ENCODE data around the gene RAE1. TPM values are rescaled to one million over a fixed set of nuclear protein-coding genes. Genes with fewer than 3 reads are reported as not detected.

The RAE1 gene
- total and polyA plus RNA-seq, 2 experiments from 2014 or later = 35.8 to 43.3 TPM

DNA sequence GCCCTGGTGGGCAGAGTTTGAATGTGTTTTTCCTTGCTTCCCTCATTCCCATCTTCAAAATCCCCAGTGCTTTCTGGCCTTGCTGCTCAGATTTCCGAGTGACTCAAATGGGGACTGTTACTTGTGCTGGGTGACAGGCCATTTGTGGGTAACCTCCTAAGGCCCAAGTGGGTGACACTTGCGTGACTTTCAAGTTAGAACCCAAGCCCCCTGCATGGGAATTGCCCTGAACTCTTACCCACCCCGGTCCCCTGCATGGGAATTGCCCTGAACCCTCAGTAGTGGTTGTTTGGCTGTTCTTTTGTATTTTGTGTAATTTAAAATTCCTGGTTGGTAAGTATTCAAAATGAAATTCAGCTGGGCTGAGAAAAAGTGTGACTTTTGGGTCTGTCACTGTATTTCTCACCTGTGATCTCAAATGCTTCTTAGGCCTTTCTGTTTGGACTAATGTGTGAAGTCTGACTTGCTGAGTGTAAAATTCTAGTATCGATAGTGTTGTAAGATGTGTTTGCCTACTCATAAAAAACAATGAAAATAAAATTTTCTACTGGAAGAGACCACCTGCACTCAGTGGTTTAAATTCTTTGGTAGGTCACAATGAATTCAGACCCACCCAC, 27.7 kb downstream of the RAE1 start:
- no peaks in the 10 kb centered on the region for H3K9me2 ChIP-seq (replicated peaks; ENCODE audit: insufficient read depth)
- 90% methylated on average over 4 of the region's 4 CpGs for WGBS (ENCODE audit: low lambda C conversion rate, missing lambda C conversion rate)
- TF ChIP-seq, protein P1, sequence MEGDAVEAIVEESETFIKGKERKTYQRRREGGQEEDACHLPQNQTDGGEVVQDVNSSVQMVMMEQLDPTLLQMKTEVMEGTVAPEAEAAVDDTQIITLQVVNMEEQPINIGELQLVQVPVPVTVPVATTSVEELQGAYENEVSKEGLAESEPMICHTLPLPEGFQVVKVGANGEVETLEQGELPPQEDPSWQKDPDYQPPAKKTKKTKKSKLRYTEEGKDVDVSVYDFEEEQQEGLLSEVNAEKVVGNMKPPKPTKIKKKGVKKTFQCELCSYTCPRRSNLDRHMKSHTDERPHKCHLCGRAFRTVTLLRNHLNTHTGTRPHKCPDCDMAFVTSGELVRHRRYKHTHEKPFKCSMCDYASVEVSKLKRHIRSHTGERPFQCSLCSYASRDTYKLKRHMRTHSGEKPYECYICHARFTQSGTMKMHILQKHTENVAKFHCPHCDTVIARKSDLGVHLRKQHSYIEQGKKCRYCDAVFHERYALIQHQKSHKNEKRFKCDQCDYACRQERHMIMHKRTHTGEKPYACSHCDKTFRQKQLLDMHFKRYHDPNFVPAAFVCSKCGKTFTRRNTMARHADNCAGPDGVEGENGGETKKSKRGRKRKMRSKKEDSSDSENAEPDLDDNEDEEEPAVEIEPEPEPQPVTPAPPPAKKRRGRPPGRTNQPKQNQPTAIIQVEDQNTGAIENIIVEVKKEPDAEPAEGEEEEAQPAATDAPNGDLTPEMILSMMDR (IDR thresholded peaks at IDR 0.05; ENCODE audit: poor library complexity) = no peak
- TF ChIP-seq EZH2phosphoT487 (IDR thresholded peaks at IDR 0.05; ENCODE audit: low read depth, severe bottlenecking, unreplicated experiment) (no peak), EZH2 (IDR thresholded peaks at IDR 0.05; ENCODE audit: borderline replicate concordance) (no peak)
- no peak overlapping the region for H3K27ac ChIP-seq
- H3K4me3 ChIP-seq = no peak overlapping the region
- DNase-seq (ENCODE audit: low spot score) = no peak
- no peaks in the 10 kb centered on the region for H3K79me2 ChIP-seq
- no peaks in the 10 kb centered on the region for H3K4me1 ChIP-seq (ENCODE audit: insufficient read depth)
- H3K27me3 ChIP-seq = no peaks in the 10 kb centered on the region
- no peaks in the 10 kb centered on the region for H4K20me1 ChIP-seq (ENCODE audit: insufficient read depth, poor library complexity, severe bottlenecking)
- H3K9me3 ChIP-seq (ENCODE audit: low read depth) = no peaks in the 10 kb centered on the region
- no peak overlapping the region for H3K4me2 ChIP-seq
- H3K36me3 ChIP-seq (replicated peaks; ENCODE audit: insufficient read depth, low read depth) = no peaks in the 10 kb centered on the region
- H2AFZ ChIP-seq = no peak overlapping the region

DNA sequence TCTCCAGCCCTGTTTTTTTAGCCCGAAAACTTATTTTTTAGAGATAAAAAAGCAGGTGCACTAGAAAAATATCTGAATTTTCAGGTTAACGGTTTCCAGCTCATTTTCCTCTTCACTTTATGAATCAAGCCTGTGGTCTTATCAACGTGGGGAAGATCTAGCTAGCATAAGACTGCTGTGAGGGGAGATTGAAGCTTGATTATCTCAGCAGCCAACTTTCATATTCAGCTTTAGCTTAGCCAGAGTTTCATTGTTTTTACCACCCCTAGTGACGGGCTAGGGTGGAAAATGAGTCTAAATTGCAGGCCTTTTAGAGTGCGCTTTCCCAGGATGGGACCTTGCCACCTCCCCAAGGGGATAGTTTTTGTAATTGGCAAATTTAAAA, 28.2 kb downstream of the RAE1 start:
- Histone ChIP-seq H3K4me2 (no peak overlapping the region), H3K27me3 (no peaks in the 10 kb centered on the region), H3K4me3 (no peak overlapping the region), H4K20me1 (ENCODE audit: insufficient read depth, poor library complexity, severe bottlenecking) (no peaks in the 10 kb centered on the region), H3K27ac (no peak overlapping the region), H2AFZ (no peak overlapping the region), H3K9me2 (replicated peaks; ENCODE audit: insufficient read depth) (no peaks in the 10 kb centered on the region), H3K9me3 (ENCODE audit: low read depth) (no peaks in the 10 kb centered on the region), H3K36me3 (replicated peaks; ENCODE audit: insufficient read depth, low read depth) (no peaks in the 10 kb centered on the region), H3K79me2 (no peaks in the 10 kb centered on the region), H3K4me1 (ENCODE audit: insufficient read depth) (no peaks in the 10 kb centered on the region)
- no peak for TF ChIP-seq EZH2 (IDR thresholded peaks at IDR 0.05; ENCODE audit: borderline replicate concordance)
- TF ChIP-seq, protein P1 (IDR thresholded peaks at IDR 0.05; ENCODE audit: poor library complexity) = no peak
- no peak for TF ChIP-seq EZH2phosphoT487 (IDR thresholded peaks at IDR 0.05; ENCODE audit: low read depth, severe bottlenecking, unreplicated experiment)
- WGBS (ENCODE audit: low lambda C conversion rate, missing lambda C conversion rate) = 95% methylated on average over 5 of the region's 5 CpGs
- DNase-seq (ENCODE audit: low spot score) = no peak

DNA sequence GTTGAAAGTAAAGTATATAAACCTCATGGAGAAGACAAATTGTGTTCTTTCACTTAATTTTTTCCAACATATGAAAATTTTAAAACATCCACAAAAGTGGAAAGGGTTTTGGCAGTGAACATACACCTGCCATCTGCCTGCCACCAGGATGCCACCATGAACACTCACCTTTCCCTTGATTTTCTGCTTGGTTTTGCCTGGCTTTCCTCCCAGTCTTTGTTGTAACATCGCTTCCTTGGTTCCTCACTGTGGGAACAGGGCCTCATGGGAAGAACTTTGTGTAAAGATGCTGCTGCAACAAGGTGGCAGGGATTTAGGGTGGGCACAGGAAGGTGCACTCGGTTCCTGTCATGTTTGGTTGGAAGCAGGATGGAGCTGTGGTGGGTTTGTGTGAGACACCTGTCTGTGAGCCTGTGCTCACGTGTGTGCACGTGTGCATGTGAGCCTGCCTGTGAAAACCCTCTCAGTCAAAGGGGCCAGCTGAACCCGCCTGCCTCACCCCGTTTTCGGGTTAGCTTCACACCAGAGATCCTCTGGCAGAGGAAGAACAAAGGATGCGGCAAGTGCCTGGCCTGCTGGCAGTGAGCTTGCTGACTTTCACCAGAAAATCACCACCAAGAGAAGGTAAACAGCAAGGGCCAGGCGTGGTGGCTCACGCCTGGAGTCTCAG, 29.2 kb downstream of the RAE1 start:
- WGBS (ENCODE audit: low lambda C conversion rate, missing lambda C conversion rate) = 97% methylated on average over 10 of the region's 10 CpGs
- H4K20me1 ChIP-seq (ENCODE audit: insufficient read depth, poor library complexity, severe bottlenecking) = no peaks in the 10 kb centered on the region

More for the DNA sequence above, 29.2 kb downstream of the RAE1 start:
- Histone ChIP-seq H3K79me2 (no peaks in the 10 kb centered on the region), H3K4me2 (no peak overlapping the region), H3K36me3 (replicated peaks; ENCODE audit: insufficient read depth, low read depth) (no peaks in the 10 kb centered on the region), H3K27ac (no peak overlapping the region), H2AFZ (no peak overlapping the region), H3K9me2 (replicated peaks; ENCODE audit: insufficient read depth) (no peaks in the 10 kb centered on the region), H3K27me3 (no peaks in the 10 kb centered on the region), H3K9me3 (ENCODE audit: low read depth) (no peaks in the 10 kb centered on the region), H3K4me1 (ENCODE audit: insufficient read depth) (no peaks in the 10 kb centered on the region), H3K4me3 (no peak overlapping the region)
- TF ChIP-seq EZH2phosphoT487 (IDR thresholded peaks at IDR 0.05; ENCODE audit: low read depth, severe bottlenecking, unreplicated experiment) (no peak), EZH2 (IDR thresholded peaks at IDR 0.05; ENCODE audit: borderline replicate concordance) (no peak)
- TF ChIP-seq, protein P1 (IDR thresholded peaks at IDR 0.05; ENCODE audit: poor library complexity) = no peak
- DNase-seq (ENCODE audit: low spot score) = no peak
